ENCODE data around the gene SLC8A1. TPM values are rescaled to one million over a fixed set of nuclear protein-coding genes. Genes with fewer than 3 reads are reported as not detected.

The SLC8A1 gene
- total and polyA plus RNA-seq, 2 donors (not counting 1 experiment from before 2014, with no cell fraction given): 17.4 to 109 TPM

- TF ChIP-seq CTCF (conservative IDR thresholded peaks at IDR 0.05 in 1 of 2, IDR thresholded peaks at IDR 0.05 in 1 of 2; ENCODE audit: low read depth in 1 of 2, low read length in 2 of 2) (no peak), EZH2 (IDR thresholded peaks at IDR 0.05; ENCODE audit: low read length, missing control alignments) (no peak)
- Histone ChIP-seq H2AFZ (ENCODE audit: low read length) (no peak overlapping the region), H3K9ac (ENCODE audit: insufficient read depth, low read length) (no peak overlapping the region), H3K27ac (ENCODE audit: insufficient read depth, low read length) (no peak overlapping the region), H3K36me3 (ENCODE audit: control insufficient read depth, insufficient read depth, low read length) (no peaks in the 10 kb centered on the region), H3K27me3 (ENCODE audit: control insufficient read depth, insufficient read depth, low read length) (no peaks in the 10 kb centered on the region), H4K20me1 (ENCODE audit: control insufficient read depth, extremely low read depth, insufficient read depth, low read length) (no peaks in the 10 kb centered on the region), H3K9me3 (ENCODE audit: control insufficient read depth, insufficient read depth, low read depth, low read length) (no peaks in the 10 kb centered on the region), H3K4me3 (replicated peaks in 1 of 4; ENCODE audit: control extremely low read depth in 1 of 4, insufficient read depth in 1 of 4, low read depth in 3 of 4, low read length in 4 of 4) (no peak overlapping the region), H3K79me2 (ENCODE audit: control insufficient read depth, insufficient read depth, low read length) (no peaks in the 10 kb centered on the region), H3K4me2 (ENCODE audit: extremely low read depth, insufficient read depth, low read length) (no peak overlapping the region), H3K4me1 (ENCODE audit: control insufficient read depth, extremely low read depth, insufficient read depth, low read length) (peaks cover 18% of the 10 kb centered on the region)
- DNase-seq (ENCODE audit: low read depth in 2 of 2): no peak
These were observed 209.6 kb downstream of the SLC8A1 start for GRCh38 chr2:40242315-40242714.

GRCh38 chr2:40240070-40240469 lies 211.8 kb downstream of the SLC8A1 start:
- no peaks in the 10 kb centered on the region for H3K36me3 ChIP-seq (ENCODE audit: control insufficient read depth, insufficient read depth, low read length)
- peaks cover 18% of the 10 kb centered on the region for H3K4me1 ChIP-seq (ENCODE audit: control insufficient read depth, extremely low read depth, insufficient read depth, low read length)
- TF ChIP-seq EZH2 (IDR thresholded peaks at IDR 0.05; ENCODE audit: low read length, missing control alignments) (no peak), CTCF (conservative IDR thresholded peaks at IDR 0.05 in 1 of 2, IDR thresholded peaks at IDR 0.05 in 1 of 2; ENCODE audit: low read depth in 1 of 2, low read length in 2 of 2) (no peak)
- no peaks in the 10 kb centered on the region for H4K20me1 ChIP-seq (ENCODE audit: control insufficient read depth, extremely low read depth, insufficient read depth, low read length)
- no peak overlapping the region for H2AFZ ChIP-seq (ENCODE audit: low read length)
- no peak overlapping the region for H3K4me3 ChIP-seq (replicated peaks in 1 of 4; ENCODE audit: control extremely low read depth in 1 of 4, insufficient read depth in 1 of 4, low read depth in 3 of 4, low read length in 4 of 4)
- H3K79me2 ChIP-seq (ENCODE audit: control insufficient read depth, insufficient read depth, low read length): no peaks in the 10 kb centered on the region
- H3K4me2 ChIP-seq (ENCODE audit: extremely low read depth, insufficient read depth, low read length): peak overlapping the region; percentile 52
- H3K9ac ChIP-seq (ENCODE audit: insufficient read depth, low read length): no peak overlapping the region
- peak overlapping the region; percentile 77 for H3K27ac ChIP-seq (ENCODE audit: insufficient read depth, low read length)
- DNase-seq (ENCODE audit: low read depth in 2 of 2): peak; percentile 85 to 96
- H3K9me3 ChIP-seq (ENCODE audit: control insufficient read depth, insufficient read depth, low read depth, low read length): no peaks in the 10 kb centered on the region
- H3K27me3 ChIP-seq (ENCODE audit: control insufficient read depth, insufficient read depth, low read length): no peaks in the 10 kb centered on the region

GRCh38 chr2:40230707-40231432 lies 221.0 kb downstream of the SLC8A1 start:
- Histone ChIP-seq H3K4me3 (replicated peaks in 1 of 4; ENCODE audit: control extremely low read depth in 1 of 4, insufficient read depth in 1 of 4, low read depth in 3 of 4, low read length in 4 of 4) (no peak overlapping the region), H4K20me1 (ENCODE audit: control insufficient read depth, extremely low read depth, insufficient read depth, low read length) (no peaks in the 10 kb centered on the region), H3K4me2 (ENCODE audit: extremely low read depth, insufficient read depth, low read length) (no peak overlapping the region), H3K27me3 (ENCODE audit: control insufficient read depth, insufficient read depth, low read length) (no peaks in the 10 kb centered on the region), H3K9ac (ENCODE audit: insufficient read depth, low read length) (no peak overlapping the region), H3K79me2 (ENCODE audit: control insufficient read depth, insufficient read depth, low read length) (no peaks in the 10 kb centered on the region), H3K36me3 (ENCODE audit: control insufficient read depth, insufficient read depth, low read length) (no peaks in the 10 kb centered on the region), H3K27ac (ENCODE audit: insufficient read depth, low read length) (no peak overlapping the region), H2AFZ (ENCODE audit: low read length) (no peak overlapping the region), H3K4me1 (ENCODE audit: control insufficient read depth, extremely low read depth, insufficient read depth, low read length) (no peaks in the 10 kb centered on the region), H3K9me3 (ENCODE audit: control insufficient read depth, insufficient read depth, low read depth, low read length) (no peaks in the 10 kb centered on the region)
- peak in 1 of 2 donors; percentile 15 for TF ChIP-seq CTCF (conservative IDR thresholded peaks at IDR 0.05 in 1 of 2, IDR thresholded peaks at IDR 0.05 in 1 of 2; ENCODE audit: low read depth in 1 of 2, low read length in 2 of 2)
- no peak for TF ChIP-seq EZH2 (IDR thresholded peaks at IDR 0.05; ENCODE audit: low read length, missing control alignments)
- peak in 1 of 2 donors; percentile 53 for DNase-seq (ENCODE audit: low read depth in 2 of 2)
